ENCODE results near the gene NR3C1. TPM values are rescaled to one million over a fixed set of nuclear protein-coding genes. Genes with fewer than 3 reads are reported as not detected.

Gene NR3C1
- total and polyA plus RNA-seq, 7 donors, result 5.5 to 65.6 (median 36.0) TPM

- no peak for TF ChIP-seq EP300 (IDR thresholded peaks at IDR 0.05)
- no peak for TF ChIP-seq CTCF (IDR thresholded peaks at IDR 0.05)
- no peak for TF ChIP-seq POLR2A (IDR thresholded peaks at IDR 0.05)
- TF ChIP-seq POLR2AphosphoS5 (IDR thresholded peaks at IDR 0.05), result no peak
- WGBS, 2 donors, result 84 to 87% methylated on average over 2 of the region's 2 CpGs
- Histone ChIP-seq H3K27me3 (no peaks in the 10 kb centered on the region), H3K27ac (peak overlapping the region in 2 of 4 donors; percentile 40 to 46), H3K4me1 (peaks cover 0 to 26% (median 7%) of the 10 kb centered on the region in 4 donors), H3K4me3 (no peak overlapping the region), H3K9me3 (peaks cover 0 to 2% (median 0%) of the 10 kb centered on the region in 4 donors), H3K36me3 (peaks cover 0 to 34% (median 0%) of the 10 kb centered on the region in 4 donors)
- no peak for DNase-seq
- intact Hi-C loops (cut with DNase I), result no loop called here
Measured at GRCh38 chr5:143308731-143309130, 94.8 kb downstream of the NR3C1 start.

GRCh38 chr5:143306040-143306439 is 97.4 kb downstream of the NR3C1 start:
- Histone ChIP-seq H3K4me1 (peaks cover 0 to 24% (median 4%) of the 10 kb centered on the region in 4 donors), H3K9me3 (peaks cover 0 to 2% (median 0%) of the 10 kb centered on the region in 4 donors), H3K27me3 (no peaks in the 10 kb centered on the region), H3K27ac (peak overlapping the region in 1 of 4 donors; percentile 3), H3K36me3 (peaks cover 0 to 18% (median 0%) of the 10 kb centered on the region in 4 donors), H3K4me3 (no peak overlapping the region)
- TF ChIP-seq EP300 (IDR thresholded peaks at IDR 0.05), result no peak
- TF ChIP-seq POLR2AphosphoS5 (IDR thresholded peaks at IDR 0.05), result no peak
- TF ChIP-seq CTCF (IDR thresholded peaks at IDR 0.05), result no peak
- no peak for TF ChIP-seq POLR2A (IDR thresholded peaks at IDR 0.05)
- no peak for DNase-seq
- 82 to 93% methylated on average over 2 of the region's 2 CpGs for WGBS, 2 donors
- intact Hi-C loops (cut with DNase I), result no loop called here

GRCh38 chr5:143304836-143305475 is 98.5 kb downstream of the NR3C1 start:
- H3K27ac ChIP-seq, result no peak overlapping the region
- peaks cover 0 to 19% (median 2%) of the 10 kb centered on the region in 4 donors for H3K4me1 ChIP-seq
- no peaks in the 10 kb centered on the region for H3K27me3 ChIP-seq
- H3K36me3 ChIP-seq, result peaks cover 0 to 20% (median 0%) of the 10 kb centered on the region in 4 donors
- TF ChIP-seq EP300 (IDR thresholded peaks at IDR 0.05) (no peak), POLR2AphosphoS5 (IDR thresholded peaks at IDR 0.05) (no peak), POLR2A (IDR thresholded peaks at IDR 0.05) (no peak), CTCF (IDR thresholded peaks at IDR 0.05) (no peak)
- DNase-seq, result no peak
- H3K9me3 ChIP-seq, result peaks cover 0 to 2% (median 0%) of the 10 kb centered on the region in 4 donors
- intact Hi-C loops (cut with DNase I), result no loop called here
- 94 to 96% methylated on average over 2 of the region's 2 CpGs for WGBS, 2 donors
- no peak overlapping the region for H3K4me3 ChIP-seq

GRCh38 chr5:143302341-143303045 is 101.0 kb downstream of the NR3C1 start:
- Histone ChIP-seq H3K36me3 (peaks cover 0 to 25% (median 1%) of the 10 kb centered on the region in 4 donors), H3K9me3 (peaks cover 0 to 2% (median 0%) of the 10 kb centered on the region in 4 donors), H3K27me3 (no peaks in the 10 kb centered on the region), H3K27ac (no peak overlapping the region), H3K4me1 (peaks cover 0 to 6% (median 2%) of the 10 kb centered on the region in 4 donors), H3K4me3 (no peak overlapping the region)
- DNase-seq, result no peak
- TF ChIP-seq POLR2A (IDR thresholded peaks at IDR 0.05), result no peak
- TF ChIP-seq POLR2AphosphoS5 (IDR thresholded peaks at IDR 0.05), result no peak
- no peak for TF ChIP-seq EP300 (IDR thresholded peaks at IDR 0.05)
- intact Hi-C loops (cut with DNase I), result no loop called here

- Histone ChIP-seq H3K36me3 (peaks cover 3 to 65% (median 13%) of the 10 kb centered on the region in 4 donors), H3K4me1 (no peaks in the 10 kb centered on the region), H3K4me3 (no peak overlapping the region), H3K9me3 (no peaks in the 10 kb centered on the region), H3K27ac (no peak overlapping the region), H3K27me3 (no peaks in the 10 kb centered on the region)
- TF ChIP-seq POLR2A (IDR thresholded peaks at IDR 0.05) (no peak), POLR2AphosphoS5 (IDR thresholded peaks at IDR 0.05) (no peak), EP300 (IDR thresholded peaks at IDR 0.05) (no peak), CTCF (IDR thresholded peaks at IDR 0.05) (no peak)
- 90 to 94% methylated on average over 3 of the region's 3 CpGs for WGBS, 2 donors
- intact Hi-C loops (cut with DNase I), result no loop called here
- DNase-seq, result no peak
Measured at GRCh38 chr5:143297756-143298155, 105.7 kb downstream of the NR3C1 start.

All from sigmoid colon (tissue), 7 donors.